Ascending aorta (tissue), 2 donors: ENCODE results near the gene ZNF511. TPM values are rescaled to one million over a fixed set of nuclear protein-coding genes. Genes with fewer than 3 reads are reported as not detected.

ENCODE experiments used
- DNase-seq, 2 donors: peaks; one replicate each; pipeline ENCODE4 v3.0.0-alpha.2; 2019; ENCODE audit warnings: low spot score in 2 of 2
- H3K27ac ChIP-seq, 2 donors: fragments of 200-600 bp; sonication (generic); one replicate each; pipeline ENCODE4 v1.5.1; 2016 to 2017; ENCODE audit warnings: mild to moderate bottlenecking in 1 of 2
- H3K27me3 ChIP-seq: fragments of 200-600 bp; sonication (generic); one replicate; pipeline ENCODE4 v1.5.1; 2017
- H3K36me3 ChIP-seq, 2 donors: fragments of 200-600 bp; sonication (generic); one replicate each; pipeline ENCODE4 v1.5.1; 2016
- H3K4me1 ChIP-seq, 2 donors: fragments of 200-600 bp; sonication (generic); one replicate each; pipeline ENCODE4 v1.5.1; 2016 to 2017; ENCODE audit warnings: mild to moderate bottlenecking in 1 of 2
- H3K4me3 ChIP-seq, 2 donors: fragments of 200-600 bp; sonication (generic); one replicate each; pipeline ENCODE4 v1.5.1; 2016 to 2017; ENCODE audit warnings: mild to moderate bottlenecking in 1 of 2
- H3K9me3 ChIP-seq, 2 donors: fragments of 200-600 bp; sonication (generic); one replicate each; pipeline ENCODE4 v1.5.1; 2016
- CTCF ChIP-seq, 3 experiments: fragments of 200-600 bp in 2 of 3; fragments of 450-650 bp in 1 of 3; sonication (generic) in 2 of 3; IDR thresholded peaks; one replicate each; pipeline ENCODE4 v1.5.1; 2016 to 2019; ENCODE audit warnings: antibody characterized with exemption in 3 of 3, mild to moderate bottlenecking in 1 of 3, moderate library complexity in 1 of 3
- intact Hi-C: fragments of 100-400 bp; cut with DNase I; formaldehyde crosslinking; loops from one replicate; pipeline ENCODE4 v1.15.1; 2023
- total RNA-seq: library from RNA; depleted of rRNA; stranded (reverse); fragments of >200 nt; gene quantifications from one replicate; pipeline ENCODE4 v1.1.0, GENCODE V29; 2016

Gene ZNF511
- total RNA-seq, 1 donor from 2014 or later: 51.8 TPM

- H3K36me3 ChIP-seq: peaks cover 23 to 25% of the 10 kb centered on the region in 2 donors
- DNase-seq: no peak
- peak overlapping the region in 1 of 2 donors; percentile 92 for H3K4me3 ChIP-seq
- peaks cover 2 to 25% of the 10 kb centered on the region in 2 donors for H3K4me1 ChIP-seq
- no peaks in the 10 kb centered on the region for H3K27me3 ChIP-seq
- no peak for TF ChIP-seq CTCF (IDR thresholded peaks at IDR 0.05)
- no peaks in the 10 kb centered on the region for H3K9me3 ChIP-seq
- no peak overlapping the region for H3K27ac ChIP-seq
- intact Hi-C loops: loop anchor here (5.0 kb wide), 3 partner anchors 85 to 1000 kb away; partner anchors contain the start of genes LRRC27, MTG1 and STK32C
Observed at GRCh38 chr10:133306941-133307379, 1.8 kb upstream of the ZNF511 start.

GRCh38 chr10:133307776-133308420 is 816 bp upstream of the ZNF511 start:
- H3K27me3 ChIP-seq: no peaks in the 10 kb centered on the region
- DNase-seq: peak in 1 of 2 donors; percentile 76
- H3K36me3 ChIP-seq: peaks cover 21 to 25% of the 10 kb centered on the region in 2 donors
- peak overlapping the region; percentile 92 to 93 for H3K4me3 ChIP-seq
- intact Hi-C loops: loop anchor here (1.0 to 5.0 kb wide), 5 partner anchors 21 to 1001 kb away; partner anchors contain the start of genes ECHS1, LRRC27, MTG1 and STK32C
- peaks cover 2 to 25% of the 10 kb centered on the region in 2 donors for H3K4me1 ChIP-seq
- TF ChIP-seq CTCF (IDR thresholded peaks at IDR 0.05): peak in 2 of 3 experiments; percentile 29 to 34
- no peaks in the 10 kb centered on the region for H3K9me3 ChIP-seq
- peak overlapping the region; percentile 87 to 91 for H3K27ac ChIP-seq

DNA sequence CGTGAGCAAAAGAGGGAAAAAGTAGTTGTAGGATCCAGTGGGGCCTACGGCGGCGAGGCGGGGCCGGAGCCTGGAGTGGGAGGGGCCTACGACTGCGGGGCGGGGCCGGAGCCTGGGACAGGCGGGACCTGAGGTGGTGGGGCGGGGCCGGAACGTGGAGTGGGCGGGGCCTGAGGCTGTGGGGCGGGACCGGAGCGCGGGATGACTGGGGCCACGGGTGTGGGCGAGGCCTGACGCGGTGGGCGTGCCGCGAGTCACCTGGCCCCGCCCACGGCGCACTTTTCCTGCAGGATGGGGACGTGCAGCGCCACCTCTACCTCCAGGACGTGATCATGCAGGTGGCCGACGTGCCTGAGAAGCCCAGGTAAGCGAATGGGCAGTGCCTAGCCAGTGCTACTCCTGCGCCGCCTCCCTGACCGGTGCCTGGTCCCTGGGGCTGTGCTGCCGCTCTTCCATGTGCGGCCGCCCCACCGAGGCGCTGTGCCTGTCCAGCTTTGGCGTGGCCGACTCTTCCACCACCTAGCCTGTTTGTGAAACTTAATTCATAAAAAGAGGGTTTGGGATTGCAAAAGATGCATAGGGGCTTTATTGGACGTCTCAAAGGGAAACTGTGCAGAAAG is 496 bp downstream of the ZNF511 start:
- TF ChIP-seq CTCF (IDR thresholded peaks at IDR 0.05): no peak
- peaks cover 19 to 22% of the 10 kb centered on the region in 2 donors for H3K36me3 ChIP-seq
- H3K27ac ChIP-seq: peak overlapping the region; percentile 87 to 91
- no peaks in the 10 kb centered on the region for H3K9me3 ChIP-seq
- intact Hi-C loops: loop anchor here (1.0 to 5.0 kb wide), 5 partner anchors 20 to 1002 kb away; partner anchors contain the start of genes LRRC27, MTG1 and STK32C
- no peaks in the 10 kb centered on the region for H3K27me3 ChIP-seq
- peaks cover 2 to 25% of the 10 kb centered on the region in 2 donors for H3K4me1 ChIP-seq
- DNase-seq: peak; percentile 72 to 94
- peak overlapping the region; percentile 92 to 93 for H3K4me3 ChIP-seq

GRCh38 chr10:133309720-133310398 is 1.1 kb downstream of the ZNF511 start:
- Histone ChIP-seq H3K4me1 (peaks cover 2 to 25% of the 10 kb centered on the region in 2 donors), H3K36me3 (peaks cover 19 to 22% of the 10 kb centered on the region in 2 donors), H3K27me3 (no peaks in the 10 kb centered on the region), H3K27ac (peak overlapping the region; percentile 87 to 91), H3K9me3 (no peaks in the 10 kb centered on the region), H3K4me3 (no peak overlapping the region)
- DNase-seq: no peak
- intact Hi-C loops: loop anchor here (1.0 to 5.0 kb wide), 5 partner anchors 19 to 1003 kb away; partner anchors contain the start of genes LRRC27, MTG1 and STK32C
- TF ChIP-seq CTCF (IDR thresholded peaks at IDR 0.05): no peak

DNA sequence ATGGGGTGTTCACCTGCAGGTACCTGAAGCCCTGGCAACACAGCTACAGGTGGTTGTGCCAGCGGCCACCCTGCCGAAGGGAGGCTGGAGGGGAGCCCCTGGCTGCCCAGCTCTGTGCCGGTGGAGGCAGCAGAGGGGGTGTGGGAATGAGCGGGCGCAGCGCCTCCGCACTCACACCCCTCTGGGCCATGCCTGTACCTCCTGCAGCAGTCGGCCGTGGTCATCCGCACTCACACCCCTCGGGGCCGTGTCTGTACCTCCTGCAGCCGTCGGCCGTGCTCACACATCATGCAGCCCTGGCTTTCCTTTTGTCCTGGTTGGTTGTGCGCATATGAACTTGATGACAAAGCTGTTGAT is 1.7 kb downstream of the ZNF511 start:
- Histone ChIP-seq H3K9me3 (no peaks in the 10 kb centered on the region), H3K36me3 (peaks cover 19 to 22% of the 10 kb centered on the region in 2 donors), H3K4me3 (no peak overlapping the region), H3K27me3 (no peaks in the 10 kb centered on the region), H3K27ac (no peak overlapping the region), H3K4me1 (peaks cover 2 to 25% of the 10 kb centered on the region in 2 donors)
- DNase-seq: no peak
- intact Hi-C loops: no loop called here
- TF ChIP-seq CTCF (IDR thresholded peaks at IDR 0.05): no peak
